DMS53 treated with DMSO at 0.1 percent for 48 hours (cell line): ENCODE measurements around the gene CDC27.
"Not testable (repeated sequence)": the region's sequence is repeated elsewhere in the genome, so short reads cannot be mapped to it uniquely, and the experiment has no call there.

Experiments used
- DNase-seq: peaks from one replicate; lab custom pipeline; 2025; ENCODE audit not compliant: unreplicated experiment; lab: John Stamatoyannopoulos, UW

CDC27 gene

GRCh38 chr17:47219621-47220475 lies 30.8 kb upstream of the CDC27 start:
- DNase-seq: no peak

DNA sequence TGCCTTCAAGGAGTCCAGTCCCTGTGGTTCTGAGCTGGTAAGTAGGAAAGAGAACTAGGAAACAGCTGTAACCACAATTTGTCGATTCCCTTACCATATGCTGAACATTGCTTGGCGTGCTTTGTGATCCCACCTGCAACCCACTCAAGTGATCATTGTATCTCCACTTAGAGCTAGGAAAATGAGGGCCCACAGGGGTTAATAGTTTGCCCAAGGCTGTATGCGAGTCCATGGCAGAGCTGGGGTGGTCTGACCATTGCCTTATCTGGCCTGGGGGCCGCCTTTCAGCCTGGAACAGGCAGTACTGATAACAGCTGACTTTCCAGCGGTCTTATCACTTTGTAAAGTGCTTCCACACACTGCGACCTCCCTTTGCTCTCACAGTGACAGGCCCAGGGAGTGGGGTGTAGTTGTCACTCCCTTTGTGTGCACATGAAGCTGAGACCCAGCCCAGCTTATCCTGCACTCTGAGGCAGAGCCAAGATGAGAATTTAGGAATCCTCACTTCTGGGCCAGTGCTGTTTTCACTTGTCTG lies 29.9 kb upstream of the CDC27 start:
- no peak for DNase-seq

DNA sequence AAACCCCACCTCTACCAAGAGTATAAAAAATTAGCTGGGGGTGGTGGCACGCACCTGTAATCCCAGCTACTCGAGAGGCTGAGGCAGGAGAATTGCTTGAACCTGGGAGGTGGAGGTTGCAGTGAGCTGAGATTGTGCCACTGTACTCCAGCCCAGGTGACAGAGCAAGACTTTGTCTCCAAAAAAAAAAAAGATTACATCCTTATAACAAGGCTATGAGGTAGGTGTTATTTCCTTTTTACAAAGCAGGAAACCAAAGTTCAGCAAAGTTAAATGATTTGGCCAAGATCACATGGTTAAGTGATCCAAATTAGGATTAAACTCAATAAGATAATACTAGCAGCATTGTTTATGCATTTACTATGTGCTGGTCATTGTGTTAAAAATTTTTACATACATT lies 28.2 kb upstream of the CDC27 start:
- not testable (repeated sequence) for DNase-seq

DNA sequence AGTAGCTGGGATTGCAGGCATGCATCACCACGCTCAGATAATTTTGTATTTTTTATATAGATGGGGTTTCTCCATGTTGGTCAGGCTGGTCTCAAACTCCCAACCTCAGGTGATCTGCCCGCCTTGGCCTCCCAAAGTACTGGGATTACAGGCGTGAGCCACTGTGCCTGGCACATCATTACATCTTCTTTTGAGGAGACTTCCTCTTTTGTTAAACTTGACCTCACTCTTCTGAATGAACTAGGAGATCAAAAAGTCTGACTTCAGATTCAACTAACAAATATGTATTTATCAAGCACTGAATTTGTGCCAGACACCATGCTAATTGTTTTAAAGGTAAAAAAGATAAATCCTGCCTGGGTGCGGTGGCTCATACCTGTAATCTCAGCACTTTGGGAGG lies 27.7 kb upstream of the CDC27 start:
- not testable (repeated sequence) for DNase-seq

GRCh38 chr17:47214931-47215330 lies 25.8 kb upstream of the CDC27 start:
- DNase-seq: no peak

DNA sequence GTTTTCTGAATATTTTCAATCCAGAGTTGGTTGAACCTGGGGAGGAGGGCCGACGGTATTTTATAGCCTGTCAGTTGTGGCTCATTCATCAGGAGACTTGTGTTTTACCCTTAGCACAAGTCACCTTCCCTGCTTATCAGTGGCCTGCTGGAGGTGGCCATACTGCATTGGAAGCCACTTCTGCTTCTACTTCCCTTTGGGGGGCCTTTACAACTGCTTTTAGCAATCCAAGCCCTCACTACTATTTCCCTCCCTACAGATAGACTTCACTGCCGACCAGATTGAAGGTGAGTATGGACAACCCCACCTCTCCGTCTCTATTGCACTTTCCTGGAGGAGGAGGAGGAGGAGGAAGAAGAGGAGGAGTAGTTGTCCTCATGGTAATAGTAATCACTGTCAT lies 24.4 kb upstream of the CDC27 start:
- no peak for DNase-seq

GRCh38 chr17:47212458-47212857 lies 23.4 kb upstream of the CDC27 start:
- DNase-seq: no peak

DNA sequence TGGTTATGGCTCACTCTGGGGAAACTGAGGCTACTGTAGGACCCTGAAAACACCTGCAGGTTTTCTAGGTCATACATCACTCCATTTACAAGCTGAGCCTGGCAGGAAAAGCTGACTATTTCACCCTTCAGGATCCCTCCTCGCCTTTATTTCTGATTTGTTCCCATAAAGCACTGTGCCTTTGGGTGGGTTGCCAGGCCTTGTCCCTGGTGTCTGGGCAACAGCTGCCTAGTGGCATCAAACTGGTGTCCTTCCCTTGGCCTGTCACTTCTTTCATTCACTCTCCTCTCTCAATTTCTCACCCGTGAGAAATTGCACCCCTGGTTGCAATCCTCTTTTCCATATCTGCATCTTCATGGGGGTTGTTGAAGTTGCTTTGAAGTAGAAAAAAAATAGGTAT lies 21.7 kb upstream of the CDC27 start:
- DNase-seq: no peak

- no peak for DNase-seq
These were observed 21.0 kb upstream of the CDC27 start for GRCh38 chr17:47210105-47210504.

- no peak for DNase-seq
These were observed 20.4 kb upstream of the CDC27 start for GRCh38 chr17:47209499-47209898.

- DNase-seq: no peak
These were observed 19.8 kb upstream of the CDC27 start, which contains the start of gene MYL4 for GRCh38 chr17:47208744-47209488. Gene MYL4 (plus strand): TSS chr17:47209348. CDS start chr17:47209423, 75 bp downstream.

- DNase-seq: no peak
These were observed 18.3 kb upstream of the CDC27 start for GRCh38 chr17:47207143-47208067.

DNA sequence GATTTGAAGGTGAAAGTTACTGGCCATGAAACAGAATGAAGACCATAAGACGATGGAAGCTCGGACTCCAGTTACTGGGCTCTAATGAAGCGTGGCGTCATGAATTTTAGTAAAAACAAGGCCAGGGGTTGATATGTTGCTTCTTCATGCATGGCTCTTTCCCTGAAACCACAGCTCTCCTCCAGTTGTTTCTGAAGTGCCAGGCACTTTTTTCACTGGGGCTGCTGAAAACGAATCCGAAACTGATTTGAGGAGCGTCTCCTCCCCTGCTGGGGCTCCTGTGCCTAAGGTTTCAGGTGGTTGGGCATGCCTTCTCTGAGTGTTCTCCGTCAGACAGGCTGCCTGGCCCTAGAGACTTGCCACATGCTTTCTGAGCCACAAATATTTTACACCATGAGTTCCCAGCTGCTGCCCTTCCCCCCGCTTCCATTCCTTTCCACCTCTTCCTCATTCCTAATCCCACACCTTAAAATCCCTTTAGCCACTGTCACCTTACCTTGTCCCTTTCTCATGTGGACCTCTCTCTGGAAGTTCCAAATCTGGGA lies 16.4 kb upstream of the CDC27 start:
- DNase-seq: no peak

GRCh38 chr17:47204722-47205418 lies 15.8 kb upstream of the CDC27 start:
- DNase-seq: no peak

DNA sequence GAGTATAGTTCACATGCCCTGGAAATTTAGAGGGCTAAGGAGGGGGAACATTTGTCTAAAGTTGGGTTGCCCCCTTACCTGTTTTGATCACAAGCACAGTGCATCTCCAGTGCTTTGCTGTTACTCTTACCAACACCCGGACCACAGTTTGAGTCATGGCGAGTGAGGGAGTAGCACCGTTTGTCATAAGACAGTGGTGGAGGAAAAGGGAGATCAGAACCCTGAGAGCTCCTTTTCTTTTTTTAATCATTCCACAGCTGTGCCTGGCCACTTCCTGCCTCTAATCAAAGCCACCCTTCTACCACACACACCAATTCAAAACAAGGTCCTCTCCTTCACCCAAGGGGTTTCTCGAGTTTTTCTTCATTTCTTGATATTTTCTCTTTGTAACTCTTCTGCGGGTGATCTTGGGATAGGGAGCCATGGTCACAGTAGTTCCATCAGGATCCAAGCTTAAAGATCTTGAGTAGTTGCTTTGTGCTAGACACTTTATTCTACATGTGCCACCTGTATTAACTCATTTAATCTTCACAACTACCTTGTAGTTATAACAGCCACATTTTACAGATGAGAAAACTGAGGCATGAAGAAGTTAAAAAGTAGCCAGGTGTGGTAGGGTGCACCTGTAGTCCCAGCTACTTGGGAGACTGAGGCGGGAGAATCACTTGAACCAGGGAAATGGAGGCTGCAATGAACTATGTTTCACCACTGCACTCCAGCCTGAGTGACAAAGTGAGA lies 15.1 kb upstream of the CDC27 start:
- DNase-seq: no peak

GRCh38 chr17:47201166-47201565 lies 12.1 kb upstream of the CDC27 start:
- no peak for DNase-seq

DNA sequence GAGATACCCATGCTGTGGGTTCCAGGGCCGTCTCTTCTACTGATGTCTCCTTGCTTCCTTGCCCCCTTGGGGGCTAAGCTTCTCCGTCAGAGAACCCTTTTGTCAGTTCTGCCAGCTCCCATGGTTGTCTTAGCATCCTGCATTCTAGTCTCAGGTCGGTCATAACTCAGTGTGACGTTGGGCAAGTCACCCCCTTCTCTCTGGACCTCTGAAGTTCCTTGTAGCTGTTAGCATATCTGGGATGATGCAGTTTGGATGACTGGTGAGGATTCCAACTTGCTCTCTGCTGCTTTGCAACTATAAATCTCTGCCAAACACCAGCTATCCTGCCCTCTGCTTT lies 11.2 kb upstream of the CDC27 start:
- DNase-seq: no peak

DNA sequence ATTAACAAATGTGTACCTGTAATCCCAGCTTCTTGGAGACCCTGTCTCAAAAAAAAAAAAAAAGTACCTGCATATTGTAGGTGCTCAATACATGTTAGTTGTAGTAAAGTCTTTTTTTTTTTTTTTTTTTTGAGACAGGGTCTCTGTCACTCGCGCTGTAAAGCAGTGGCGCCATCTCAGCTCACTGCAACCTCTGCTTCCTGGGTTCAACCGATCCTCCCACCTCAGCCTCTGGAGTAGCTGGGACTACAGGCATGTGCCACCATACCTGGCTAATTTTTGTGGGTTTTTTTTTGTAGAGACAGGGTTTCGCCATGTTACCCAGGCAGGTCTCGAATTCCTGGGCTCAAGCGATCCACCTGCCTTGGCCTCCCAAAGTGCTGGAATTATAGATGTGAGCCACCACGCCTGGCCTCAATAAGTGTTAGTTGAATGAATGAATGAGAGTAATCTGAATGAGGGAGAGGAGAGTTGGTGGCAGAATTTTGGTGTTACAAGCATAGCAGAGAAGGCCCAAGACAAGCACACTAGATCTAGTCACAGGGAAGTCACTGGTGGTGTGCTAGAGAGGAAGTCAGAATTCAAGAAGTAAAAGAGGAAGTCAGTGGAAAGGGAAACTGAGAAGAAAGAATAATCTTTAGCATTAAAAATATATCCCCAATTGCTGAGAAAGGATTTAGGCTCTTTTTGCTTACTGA lies 10.7 kb upstream of the CDC27 start:
- no peak for DNase-seq

GRCh38 chr17:47197821-47198220 lies 8.7 kb upstream of the CDC27 start:
- DNase-seq: no peak
